B cell (primary cell): Measurements from ENCODE around the gene TPP2.

Source experiments
- CTCF ChIP-seq: fragments of 200-600 bp; IDR thresholded peaks from one replicate; pipeline ENCODE4 v1.8.0; 2022; ENCODE audit warnings: antibody characterized with exemption, mild to moderate bottlenecking
- EZH2 ChIP-seq: IDR thresholded peaks from 2 replicates; pipeline ENCODE4 v1.6.1; 2012; ENCODE audit warnings: borderline replicate concordance, low read depth, mild to moderate bottlenecking, moderate library complexity, low read length; ENCODE audit not compliant: insufficient read depth, poor library complexity, severe bottlenecking

GRCh38 chr13:102651392-102651791 lies 54.6 kb downstream of the TPP2 start:
- TF ChIP-seq CTCF = no peak
- no peak for TF ChIP-seq EZH2
